Stimulated activated CD8-positive, alpha-beta memory T cell treated with anti-CD3 and anti-CD28 coated beads, Interleukin-4, amount 100 ng/mL, for 48 hours (primary cell): ENCODE measurements around the gene CNOT6.
A peak's percentile ranks its signal among the peaks of the same experiment; 100 is the strongest.
"Not testable (repeated sequence)": the region's sequence is repeated elsewhere in the genome, so short reads cannot be mapped to it uniquely, and the experiment has no call there.

Source experiments
- DNase-seq: peaks from one replicate; pipeline ENCODE4 v3.0.0-alpha.2; 2020

CNOT6 gene

GRCh38 chr5:180522330-180522729 is 28.2 kb downstream of the CNOT6 start:
- no peak for DNase-seq

- DNase-seq = no peak
Measured at GRCh38 chr5:180523629-180524466, 29.7 kb downstream of the CNOT6 start.

- DNase-seq = no peak
Measured at GRCh38 chr5:180525399-180525798, 31.2 kb downstream of the CNOT6 start.

- DNase-seq = no peak
Measured at GRCh38 chr5:180526269-180526668, 32.1 kb downstream of the CNOT6 start.

- no peak for DNase-seq
Measured at GRCh38 chr5:180527659-180528058, 33.5 kb downstream of the CNOT6 start.

GRCh38 chr5:180531036-180531585 is 36.9 kb downstream of the CNOT6 start:
- not testable (repeated sequence) for DNase-seq

- DNase-seq = no peak
Measured at GRCh38 chr5:180532268-180532667, 38.1 kb downstream of the CNOT6 start.

- DNase-seq = no peak
Measured at GRCh38 chr5:180533845-180534244, 39.7 kb downstream of the CNOT6 start.

GRCh38 chr5:180535573-180535972 is 41.4 kb downstream of the CNOT6 start:
- no peak for DNase-seq

- no peak for DNase-seq
Measured at GRCh38 chr5:180540050-180540694, 46.0 kb downstream of the CNOT6 start.

GRCh38 chr5:180541710-180542109 is 47.5 kb downstream of the CNOT6 start:
- DNase-seq = no peak

GRCh38 chr5:180545248-180545647 is 51.1 kb downstream of the CNOT6 start:
- DNase-seq = no peak

GRCh38 chr5:180548563-180548962 is 54.4 kb downstream of the CNOT6 start:
- no peak for DNase-seq

GRCh38 chr5:180553530-180553929 is 59.4 kb downstream of the CNOT6 start:
- DNase-seq = no peak

GRCh38 chr5:180555168-180555921 is 61.2 kb downstream of the CNOT6 start:
- no peak for DNase-seq

GRCh38 chr5:180557217-180557809 is 63.1 kb downstream of the CNOT6 start:
- no peak for DNase-seq

- no peak for DNase-seq
Measured at GRCh38 chr5:180558232-180558631, 64.1 kb downstream of the CNOT6 start.

- DNase-seq = peak; percentile 29
Measured at GRCh38 chr5:180563994-180564393, 69.8 kb downstream of the CNOT6 start.

GRCh38 chr5:180568914-180569313 is 74.7 kb downstream of the CNOT6 start:
- no peak for DNase-seq

- DNase-seq = no peak
Measured at GRCh38 chr5:180575571-180575970, 81.4 kb downstream of the CNOT6 start.

GRCh38 chr5:180580681-180581080 is 86.5 kb downstream of the CNOT6 start:
- no peak for DNase-seq

- DNase-seq = no peak
Measured at GRCh38 chr5:180583738-180584137, 89.6 kb downstream of the CNOT6 start.

- DNase-seq = no peak
Measured at GRCh38 chr5:180586204-180586603, 92.0 kb downstream of the CNOT6 start.
